ENCODE data around the gene MTFMT.

Gene MTFMT

GRCh38 chr15:64961013-64961412 is 68.4 kb downstream of the MTFMT start:
- DNase-seq (ENCODE audit: insufficient read length, low spot score) (no peak), FAIRE-seq (no peak)
- no peak for TF ChIP-seq POLR2A (IDR thresholded peaks at IDR 0.05; ENCODE audit: low read depth, low read length)

GRCh38 chr15:64960153-64960552 is 69.3 kb downstream of the MTFMT start:
- DNase-seq (ENCODE audit: insufficient read length, low spot score) (no peak), FAIRE-seq (no peak)
- TF ChIP-seq POLR2A (IDR thresholded peaks at IDR 0.05; ENCODE audit: low read depth, low read length), result no peak

GRCh38 chr15:64959128-64959527 is 70.3 kb downstream of the MTFMT start:
- no peak for FAIRE-seq
- DNase-seq (ENCODE audit: insufficient read length, low spot score), result no peak
- no peak for TF ChIP-seq POLR2A (IDR thresholded peaks at IDR 0.05; ENCODE audit: low read depth, low read length)

GRCh38 chr15:64954395-64954794 is 75.0 kb downstream of the MTFMT start:
- TF ChIP-seq POLR2A (IDR thresholded peaks at IDR 0.05; ENCODE audit: low read depth, low read length), result no peak
- DNase-seq (ENCODE audit: insufficient read length, low spot score) (no peak), FAIRE-seq (no peak)

GRCh38 chr15:64951777-64952418 is 77.5 kb downstream of the MTFMT start:
- TF ChIP-seq POLR2A (IDR thresholded peaks at IDR 0.05; ENCODE audit: low read depth, low read length), result no peak
- FAIRE-seq, result no peak

More at GRCh38 chr15:64951777-64952418, 77.5 kb downstream of the MTFMT start:
- no peak for DNase-seq (ENCODE audit: insufficient read length, low spot score)

Data from H54 (cell line).